ENCODE results near the gene C22orf15.
A peak's percentile ranks its signal among the peaks of the same experiment; 100 is the strongest.

Gene C22orf15

DNA sequence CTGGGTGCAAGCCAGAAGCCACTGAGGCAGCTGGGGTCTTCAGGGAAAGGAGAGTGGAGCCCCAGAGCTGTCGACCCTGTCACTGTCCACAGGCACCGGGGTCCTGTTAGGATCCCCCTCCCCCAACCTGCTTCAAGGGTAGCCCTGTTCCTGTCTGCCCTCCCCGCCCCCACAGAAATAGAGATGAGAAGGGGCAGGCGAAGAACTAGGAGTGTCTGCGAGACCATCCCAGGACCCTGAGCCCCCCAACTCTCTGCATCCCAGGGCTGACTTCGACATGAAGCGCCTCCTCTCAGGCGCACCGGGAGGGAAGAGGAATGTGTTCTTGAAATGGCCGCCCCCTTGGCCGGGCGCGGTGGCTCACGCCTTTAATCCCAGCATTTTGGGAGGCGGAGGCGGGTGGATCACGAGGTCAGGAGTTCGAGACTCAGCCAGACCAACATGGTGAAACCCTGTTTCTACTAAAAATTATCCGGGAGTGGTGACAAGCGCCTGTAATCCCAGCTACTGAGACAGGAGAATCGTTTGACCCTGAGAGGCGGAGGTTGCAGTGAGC is 11.3 kb upstream of the C22orf15 start:
- no peak for DNase-seq

DNA sequence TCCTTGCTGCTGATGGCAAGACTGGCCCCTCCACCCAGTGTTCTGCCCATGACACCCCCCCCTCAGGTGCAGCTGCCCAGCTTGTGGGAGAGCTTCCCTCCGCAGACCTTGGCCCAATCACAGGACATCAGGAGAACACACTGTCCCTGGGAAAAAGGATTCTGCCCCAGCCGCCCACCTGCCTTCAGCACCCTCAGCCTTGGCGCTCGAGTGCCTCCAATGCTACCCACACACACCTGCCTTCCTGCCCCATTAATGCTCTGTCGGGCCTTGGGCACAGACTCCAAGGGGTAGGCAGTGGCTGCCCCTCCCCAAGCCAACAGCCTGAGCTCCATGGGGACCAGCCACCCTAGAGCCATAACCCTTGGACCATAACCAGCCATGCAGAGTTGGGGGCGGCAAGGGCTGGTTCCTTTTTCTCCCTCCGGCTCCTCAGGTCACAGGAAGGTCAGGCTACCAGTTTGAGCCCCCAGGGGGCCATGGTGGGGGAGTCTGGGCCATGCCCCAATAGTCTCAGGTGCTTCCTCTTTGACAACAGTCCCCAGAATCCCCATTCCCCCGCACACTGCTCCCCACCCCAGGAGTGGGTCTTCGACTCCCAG is 10.6 kb upstream of the C22orf15 start:
- no peak for DNase-seq

DNA sequence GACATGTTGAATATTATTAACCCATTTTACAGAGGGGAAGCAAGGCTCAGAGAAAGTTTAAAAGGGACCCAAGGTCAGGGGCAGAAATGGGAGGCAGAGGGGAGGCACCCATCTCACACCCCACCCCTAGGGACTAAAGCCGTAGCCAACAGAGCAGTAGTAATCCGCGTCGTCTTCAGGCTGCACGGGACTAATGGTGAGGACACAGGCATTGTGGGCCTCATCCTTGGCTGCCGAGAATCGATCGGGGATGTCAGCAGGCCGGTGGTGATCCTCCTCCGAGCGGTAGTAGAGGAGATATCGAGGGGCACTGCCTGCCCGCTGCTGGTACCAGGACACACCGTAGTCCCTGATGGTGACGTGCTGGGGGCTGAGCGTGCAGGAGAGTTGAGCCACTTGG is 10.0 kb upstream of the C22orf15 start:
- DNase-seq = no peak

DNA sequence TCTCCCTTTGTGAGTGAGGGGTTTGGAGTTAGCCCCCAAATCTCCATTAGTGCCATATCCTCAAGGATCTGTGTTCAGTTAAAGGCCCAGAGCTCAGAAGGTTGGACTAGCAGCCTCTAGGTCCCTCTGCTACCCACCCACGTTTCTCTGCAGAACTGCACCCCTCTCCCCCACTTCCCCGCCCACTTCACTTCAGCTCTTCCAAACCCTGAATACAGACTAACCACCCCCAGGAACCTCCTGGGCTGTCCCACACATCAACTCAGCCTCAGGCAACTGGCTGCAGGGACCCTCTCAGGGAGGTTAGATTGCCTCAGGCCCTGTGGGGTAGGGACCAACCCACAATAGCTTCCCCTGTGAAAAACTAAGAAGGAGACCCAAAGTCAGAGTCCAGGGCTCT is 9.4 kb upstream of the C22orf15 start:
- no peak for DNase-seq

DNA sequence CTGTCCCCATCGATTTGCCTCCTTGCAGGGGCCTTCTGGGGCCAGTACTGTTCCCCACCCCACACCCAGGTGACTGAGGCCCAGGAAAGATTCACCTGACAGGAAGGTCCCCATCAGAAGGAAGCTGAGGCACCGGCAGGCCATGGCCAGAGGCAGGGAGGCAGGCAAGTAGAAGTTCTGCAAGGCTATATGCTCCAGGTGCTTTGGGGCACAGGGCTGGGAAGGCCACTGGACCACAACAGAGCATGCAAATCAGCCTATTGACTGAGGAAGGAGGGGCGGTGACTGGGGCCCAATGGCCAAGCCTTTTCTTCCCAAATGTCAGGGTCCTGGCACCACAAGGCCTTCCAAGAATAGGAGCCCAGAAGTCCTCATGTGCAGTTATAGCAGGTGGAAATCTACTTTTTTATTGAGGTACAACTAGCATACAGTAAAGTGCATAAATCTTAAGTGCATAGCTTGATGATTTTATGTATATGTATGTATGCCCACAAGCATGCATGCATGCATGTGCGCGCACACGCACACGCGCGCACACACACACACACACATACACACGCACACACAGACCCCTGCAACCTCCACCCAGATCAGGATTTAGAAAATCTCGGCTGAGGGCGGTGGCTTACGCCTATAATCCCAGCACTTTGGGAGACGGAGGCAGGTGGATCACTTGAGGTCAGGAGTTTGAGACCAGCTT is 8.4 kb upstream of the C22orf15 start, which contains the start of gene VPREB3:
Gene VPREB3 (minus strand): TSS at position 206 of the 700 bp plus-strand sequence. CDS start 62 bp downstream, at position 144.
- no peak for DNase-seq

DNA sequence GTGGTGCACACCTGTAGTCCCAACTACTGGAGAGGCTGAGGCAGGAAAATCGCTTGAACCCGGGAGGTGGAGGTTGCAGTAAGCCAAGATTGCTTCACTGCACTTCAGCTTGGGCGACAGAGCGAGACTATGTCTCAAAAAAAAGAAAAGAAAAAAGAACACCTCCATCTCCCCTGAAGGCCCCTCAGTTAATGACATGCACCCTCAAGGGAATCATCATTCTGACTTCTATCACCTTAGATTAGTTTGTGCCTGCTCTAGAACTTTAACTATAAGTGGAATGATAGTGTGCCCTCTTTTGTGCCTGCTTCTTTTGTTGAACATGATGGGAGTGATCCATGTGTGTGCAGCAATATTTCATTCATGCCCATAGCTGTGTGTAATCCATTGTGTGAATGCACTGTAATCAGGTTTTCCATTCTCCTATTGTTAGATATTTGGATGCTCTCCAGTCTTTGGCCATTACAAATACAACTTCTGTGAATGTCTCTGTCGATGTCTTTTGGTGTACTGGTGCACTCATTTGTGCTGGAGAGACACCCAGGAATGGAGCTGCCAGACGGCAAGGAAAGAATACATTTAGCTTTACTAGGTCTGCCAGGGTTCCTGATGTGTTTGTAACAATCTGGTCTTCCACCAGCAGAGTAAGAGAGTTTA is 7.7 kb upstream of the C22orf15 start:
- DNase-seq = no peak

DNA sequence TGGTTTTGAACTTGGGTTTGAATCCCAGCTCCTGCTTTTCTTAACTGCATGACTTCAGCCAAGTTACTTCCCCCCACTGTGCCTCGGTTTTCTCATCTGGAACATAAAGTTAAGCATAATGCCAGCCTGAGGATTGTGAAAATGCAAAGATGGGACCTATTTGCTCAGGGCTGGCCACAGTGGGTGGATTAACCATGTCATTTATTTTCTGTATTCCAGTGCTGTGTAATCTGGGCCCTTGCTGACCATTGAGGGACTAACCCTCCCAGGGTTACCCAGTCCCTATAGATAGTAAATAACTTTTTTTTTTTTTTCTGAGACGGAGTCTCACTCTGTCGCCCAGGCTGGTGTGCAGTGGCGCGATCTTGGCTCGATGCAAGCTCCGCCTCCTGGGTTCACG is 7.1 kb upstream of the C22orf15 start:
- DNase-seq = no peak

DNA sequence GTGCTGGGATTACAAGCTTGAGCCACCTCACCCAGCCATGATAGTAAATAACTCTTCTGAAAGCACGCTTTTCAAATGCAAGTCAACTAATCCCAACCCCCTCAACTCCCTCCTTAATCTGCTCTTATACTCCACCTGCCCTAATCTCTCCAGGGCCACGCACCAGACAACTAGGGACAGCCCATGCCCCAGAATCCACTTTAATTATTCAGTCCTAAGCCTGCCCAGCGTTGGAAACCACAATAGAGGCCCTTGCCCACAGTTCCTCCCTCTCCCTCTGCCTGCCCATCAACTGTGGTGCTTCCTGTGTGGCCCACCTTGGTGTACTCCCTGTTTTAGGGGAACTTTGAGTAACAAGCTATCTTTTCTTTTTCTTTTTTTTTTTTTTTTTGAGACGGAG is 5.9 kb upstream of the C22orf15 start:
- no peak for DNase-seq

DNA sequence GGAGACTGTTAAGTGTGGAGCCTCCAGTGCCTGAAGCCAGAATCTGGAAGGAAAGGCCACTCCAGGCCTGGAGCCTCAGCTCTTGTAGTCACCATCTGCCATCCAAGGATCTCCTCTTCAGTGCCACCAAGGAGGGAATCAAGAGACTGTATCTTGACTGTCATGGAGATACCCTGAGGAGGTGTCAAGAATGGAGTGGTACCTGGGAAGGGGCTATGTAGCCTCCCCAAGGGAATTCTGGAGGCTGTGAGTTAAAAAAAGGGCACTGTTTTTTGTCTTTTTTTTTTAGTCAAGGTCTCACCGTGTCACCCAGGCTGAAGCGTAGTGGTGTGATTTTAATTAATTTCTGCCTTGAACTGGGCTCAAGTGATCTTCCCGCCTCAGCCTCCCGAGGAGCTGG is 3.2 kb upstream of the C22orf15 start:
- DNase-seq = no peak

DNA sequence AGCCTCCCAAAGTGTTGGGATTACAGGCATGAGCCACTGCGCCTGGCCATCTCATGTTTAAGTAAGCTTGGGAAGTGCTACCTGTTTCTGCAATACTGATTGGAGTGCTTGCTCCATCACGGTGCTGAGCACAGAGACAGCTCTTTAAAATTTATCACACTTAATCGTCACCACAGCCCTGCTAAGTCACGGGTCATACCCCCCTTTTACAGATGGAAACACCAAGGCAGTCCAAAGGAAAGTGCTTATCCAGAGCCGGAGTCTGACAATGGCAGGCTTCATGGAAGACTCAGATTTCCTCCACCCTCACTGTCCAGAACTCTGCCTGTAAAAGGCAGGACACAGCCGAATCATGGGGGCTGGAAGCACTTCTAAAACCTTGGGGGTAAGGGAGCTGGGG is 2.7 kb upstream of the C22orf15 start:
- DNase-seq = no peak

DNA sequence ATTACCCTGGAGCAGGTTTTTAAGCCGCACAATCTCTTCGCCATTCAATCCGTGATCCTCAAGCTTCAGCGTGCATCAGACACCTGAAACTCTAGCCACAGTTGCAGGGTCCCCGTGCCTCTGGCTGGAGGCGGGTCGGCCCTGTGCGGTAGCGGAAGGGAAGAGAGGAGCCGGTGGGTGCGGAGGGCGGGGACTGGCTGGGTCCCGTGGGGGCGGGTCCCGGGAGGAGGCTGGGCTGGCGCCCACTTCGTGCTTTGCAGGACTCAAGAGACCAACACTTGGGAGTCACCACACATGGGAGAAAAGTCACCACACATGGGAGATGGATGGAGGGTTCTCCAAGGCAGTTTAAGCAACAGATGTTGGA is 772 bp downstream of the C22orf15 start:
- DNase-seq = peak; percentile 72

DNA sequence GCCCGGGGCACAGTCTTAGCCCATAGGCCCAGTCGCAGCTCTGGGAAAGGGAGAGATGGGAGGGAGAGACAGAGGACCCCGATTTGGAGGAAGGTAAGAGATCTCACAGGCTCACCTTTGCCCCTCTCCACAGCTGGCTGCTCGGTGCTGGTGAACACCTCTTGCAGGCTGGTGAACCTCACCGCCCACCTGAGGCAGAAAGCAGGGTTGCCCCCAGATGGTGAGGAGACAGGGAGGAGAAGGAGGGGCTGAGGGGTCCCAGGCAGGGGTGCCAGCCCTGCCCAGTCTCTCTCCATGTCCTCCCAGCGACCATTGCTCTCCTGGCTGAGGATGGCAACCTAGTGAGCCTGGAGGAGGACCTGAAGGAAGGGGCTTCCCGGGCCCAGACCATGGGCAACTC is 1.2 kb downstream of the C22orf15 start:
- no peak for DNase-seq

DNA sequence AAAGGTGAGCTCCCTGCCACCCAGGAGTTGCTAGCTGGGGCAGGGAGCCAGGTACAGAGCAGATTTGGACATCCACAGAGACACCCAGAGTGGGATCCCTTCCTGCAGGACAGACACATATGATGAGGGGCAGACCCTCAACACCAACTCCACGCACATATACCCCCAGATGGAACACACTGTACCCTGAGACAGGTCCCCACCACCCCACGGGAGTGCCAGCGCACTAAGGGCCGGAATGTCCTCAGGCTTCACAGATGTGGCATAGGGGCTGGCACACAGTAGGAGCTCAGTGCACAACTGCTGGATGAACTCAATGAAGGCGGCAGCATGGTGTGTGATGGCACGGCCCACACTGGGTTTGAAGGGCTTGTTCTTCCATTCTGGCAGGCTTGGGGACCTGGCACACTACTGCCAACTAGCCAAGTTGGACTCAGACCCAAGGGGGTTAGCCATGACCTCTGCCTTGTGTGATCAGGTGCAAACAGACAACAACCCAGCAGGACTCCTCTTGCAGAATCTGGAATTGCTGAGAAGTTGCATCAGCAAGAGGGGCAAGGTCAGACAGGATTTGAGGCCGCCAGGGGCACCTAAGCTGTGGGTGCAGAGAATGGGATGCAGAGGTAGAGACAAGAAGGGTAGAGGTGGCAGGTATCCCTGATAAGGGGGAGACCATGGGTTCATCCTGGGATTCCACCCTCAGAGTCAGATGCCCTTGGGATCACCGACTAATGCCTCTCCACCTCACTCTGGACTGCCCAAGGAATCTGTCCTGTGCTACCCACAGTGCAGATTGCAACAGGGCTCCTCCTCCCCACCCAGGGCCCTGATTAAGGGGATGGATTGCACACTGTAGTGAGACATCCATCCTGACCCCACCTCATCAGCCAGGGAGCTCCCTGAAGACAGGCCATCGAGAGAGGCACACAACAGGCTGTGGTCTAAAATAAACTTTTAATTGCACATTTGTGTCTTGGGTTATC is 2.4 kb downstream of the C22orf15 start:
- no peak for DNase-seq

DNA sequence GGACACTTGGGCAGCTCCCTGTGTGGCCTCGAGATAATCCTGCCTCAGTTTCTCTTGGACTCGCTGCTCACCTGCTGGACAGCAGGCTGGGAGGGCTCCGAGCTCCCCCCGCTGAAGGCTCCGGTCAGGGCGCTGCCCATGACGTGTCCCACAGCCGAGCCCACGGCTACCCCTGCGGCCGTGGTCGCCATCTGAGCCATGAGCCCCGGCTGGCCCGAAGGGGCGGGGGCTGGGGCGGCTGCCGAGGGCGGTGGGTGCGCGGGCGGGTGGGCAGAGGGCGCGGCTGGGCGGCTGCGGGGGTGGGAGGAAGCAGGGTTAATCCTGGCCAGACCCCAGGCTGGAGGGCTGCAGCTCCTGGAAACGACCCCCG is 4.5 kb downstream of the C22orf15 start:
- no peak for DNase-seq

DNA sequence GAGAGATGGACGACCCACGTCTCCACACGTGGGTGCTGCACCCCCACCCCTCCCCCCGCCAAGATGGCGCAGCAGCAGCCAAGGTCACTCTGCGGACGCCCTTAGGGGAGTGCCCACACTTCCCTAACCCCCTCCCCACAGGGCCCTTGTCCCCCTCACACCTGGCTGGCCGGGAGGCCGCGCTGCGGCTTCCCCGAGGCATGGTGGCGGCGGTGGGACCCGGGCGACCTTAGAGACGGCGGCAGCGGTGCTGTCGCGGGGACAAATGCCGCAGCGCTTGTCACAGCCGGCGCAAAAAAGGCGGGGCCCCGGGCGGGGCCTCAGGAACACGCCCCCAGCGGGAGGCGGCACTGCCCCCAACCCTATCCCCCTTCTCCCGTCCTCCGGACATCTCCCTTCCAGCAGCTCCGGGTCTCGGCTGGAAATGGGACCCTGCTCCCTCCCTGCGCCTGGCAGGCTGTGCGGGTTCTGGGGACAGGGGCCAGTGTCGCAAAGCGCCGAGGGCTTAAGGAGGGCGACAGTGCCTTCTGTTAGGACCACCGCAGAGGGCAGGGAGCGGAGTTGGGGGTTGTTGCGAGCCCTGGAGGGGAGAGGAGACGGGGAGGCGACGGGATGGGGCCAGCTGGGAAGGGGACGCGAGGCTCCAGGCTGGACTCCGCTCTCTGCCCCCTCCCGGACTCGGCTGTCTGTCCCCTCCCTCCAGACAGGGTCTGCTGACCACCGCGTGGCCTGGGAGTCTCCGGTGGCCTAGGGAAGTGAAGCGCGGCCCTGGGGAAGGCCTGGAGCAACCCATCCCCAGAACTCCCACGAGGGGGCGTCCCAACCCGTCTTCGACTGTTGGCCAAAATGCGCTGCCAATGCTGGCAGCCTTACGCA is 5.1 kb downstream of the C22orf15 start, which contains the start of gene CHCHD10:
Gene CHCHD10 (minus strand): TSS at position 300 of the 876 bp plus-strand sequence. CDS start 98 bp downstream, at position 202.
- DNase-seq = peak; percentile 86

DNA sequence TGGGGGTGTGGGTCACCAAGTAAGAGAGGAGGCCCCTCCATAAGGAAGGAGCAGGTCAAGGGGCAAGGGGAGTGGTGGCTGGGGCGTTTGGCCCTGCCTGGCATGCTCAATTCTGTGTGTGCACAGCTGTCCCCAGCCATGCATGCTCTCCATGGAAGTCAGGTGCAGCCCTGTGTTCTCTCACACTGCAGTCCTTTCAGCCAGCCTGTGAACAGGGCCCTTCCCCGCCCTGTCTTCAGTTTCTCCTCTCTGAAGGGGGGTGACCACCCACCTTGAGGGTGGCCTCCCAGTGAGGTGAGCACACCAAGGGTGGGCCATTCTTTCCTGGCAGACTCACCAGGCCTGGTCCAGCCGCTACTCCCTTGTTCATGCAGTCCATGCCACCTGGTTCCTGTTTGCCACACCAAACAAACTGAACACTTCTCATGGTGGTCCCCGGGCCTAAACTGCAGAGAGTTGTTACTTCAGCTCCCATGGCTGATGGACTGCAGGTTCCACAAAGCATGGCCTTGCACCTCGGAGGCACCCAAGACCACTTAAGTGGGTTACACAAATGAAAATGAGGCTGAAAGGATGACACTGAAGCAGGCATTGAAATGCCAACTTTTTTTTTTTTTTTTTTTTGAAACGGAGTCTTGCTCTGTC is 6.7 kb downstream of the C22orf15 start:
- no peak for DNase-seq

DNA sequence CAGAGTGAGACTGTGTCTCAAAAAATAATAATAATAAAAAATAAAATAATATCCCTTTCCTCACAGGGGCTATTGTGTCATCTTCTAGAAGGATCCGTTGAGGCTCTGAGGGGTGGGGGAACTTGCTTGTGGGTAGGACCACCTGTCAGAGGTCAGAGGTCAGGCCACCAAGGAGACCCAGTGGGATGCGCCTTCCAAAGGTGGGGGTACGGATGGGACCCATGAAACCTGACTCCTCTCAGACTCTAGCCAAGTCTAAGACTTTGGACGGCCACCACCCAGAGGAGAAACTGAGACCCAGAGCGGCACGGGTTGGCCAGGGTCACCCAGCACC is 9.5 kb downstream of the C22orf15 start:
- no peak for DNase-seq

DNA sequence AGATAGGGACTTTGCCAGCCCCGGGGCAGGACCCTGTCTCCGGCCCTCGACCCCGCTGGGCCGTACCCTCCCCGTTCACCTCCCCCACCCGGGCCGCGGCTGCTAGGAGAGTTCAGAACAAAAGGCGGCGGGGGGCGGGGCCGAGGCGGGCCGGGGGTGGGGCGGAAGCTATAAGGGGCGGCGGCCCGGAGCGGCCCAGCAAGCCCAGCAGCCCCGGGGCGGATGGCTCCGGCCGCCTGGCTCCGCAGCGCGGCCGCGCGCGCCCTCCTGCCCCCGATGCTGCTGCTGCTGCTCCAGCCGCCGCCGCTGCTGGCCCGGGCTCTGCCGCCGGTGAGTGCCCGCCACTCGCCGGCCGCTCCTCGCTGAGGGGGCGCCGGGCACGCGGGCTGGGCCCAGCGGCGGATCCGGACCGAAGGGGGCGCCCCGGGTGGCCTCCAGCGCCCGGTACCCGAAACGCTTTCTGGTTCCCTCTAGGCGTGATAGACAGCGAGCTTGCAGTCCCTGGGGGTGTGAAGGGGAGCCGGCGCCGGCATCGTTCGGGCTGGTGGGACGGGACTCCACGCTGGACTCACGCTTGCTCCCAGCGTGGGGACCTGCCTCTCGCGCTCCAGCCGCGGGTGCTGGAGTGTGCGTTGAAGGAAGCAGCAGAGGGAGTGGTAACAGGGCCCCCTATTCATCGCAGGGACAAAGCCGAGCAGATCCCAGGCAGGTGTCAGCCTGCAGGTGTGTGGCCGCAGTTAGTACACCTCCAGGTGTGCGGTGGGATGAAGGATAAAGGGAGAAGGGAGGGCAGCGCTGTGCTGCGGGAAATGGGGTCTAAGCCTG is 10.1 kb downstream of the C22orf15 start, which contains the start of gene MMP11:
Gene MMP11 (plus strand): TSS at position 201 of the 825 bp plus-strand sequence. CDS start 22 bp downstream, at position 223.
- DNase-seq = peak; percentile 55

DNA sequence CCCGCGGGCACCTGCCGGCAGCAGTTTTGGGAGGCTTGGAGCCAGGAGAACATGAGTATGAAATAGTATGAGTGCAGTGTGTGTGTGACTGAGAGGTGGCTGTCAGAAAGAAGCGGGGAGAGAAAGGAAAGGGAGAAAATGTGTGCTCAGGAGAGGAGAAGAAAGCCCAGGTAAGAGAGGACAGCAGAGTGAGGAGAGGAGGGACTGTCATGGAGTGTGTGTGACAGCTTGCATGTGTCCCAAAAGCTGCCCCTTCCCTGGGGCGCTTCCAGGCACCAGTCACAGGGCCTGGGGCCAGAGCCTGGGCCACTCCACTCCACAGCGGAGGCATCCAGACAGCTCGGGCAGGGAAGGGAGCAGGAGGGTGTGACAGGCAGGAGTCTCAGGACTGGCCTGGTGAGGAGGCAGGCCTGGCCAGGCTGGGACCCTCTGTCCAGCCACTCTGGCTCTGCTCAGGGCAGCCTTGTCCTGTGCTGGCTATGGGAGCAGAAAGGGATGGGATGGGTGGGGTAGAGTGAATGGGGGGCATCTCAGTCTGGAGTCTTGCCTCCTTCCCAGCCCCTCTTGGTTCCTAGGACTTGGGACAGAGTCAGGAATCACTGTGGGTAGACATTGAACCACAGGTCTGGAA is 10.8 kb downstream of the C22orf15 start:
- no peak for DNase-seq
